ENCODE measurements around the gene CDC20. TPM values are rescaled to one million over a fixed set of nuclear protein-coding genes. Genes with fewer than 3 reads are reported as not detected.

CDC20 gene
- total and polyA plus RNA-seq, 2 of the 4 experiments (the other 2 are of a cell fraction) = 103 to 107 TPM

DNA sequence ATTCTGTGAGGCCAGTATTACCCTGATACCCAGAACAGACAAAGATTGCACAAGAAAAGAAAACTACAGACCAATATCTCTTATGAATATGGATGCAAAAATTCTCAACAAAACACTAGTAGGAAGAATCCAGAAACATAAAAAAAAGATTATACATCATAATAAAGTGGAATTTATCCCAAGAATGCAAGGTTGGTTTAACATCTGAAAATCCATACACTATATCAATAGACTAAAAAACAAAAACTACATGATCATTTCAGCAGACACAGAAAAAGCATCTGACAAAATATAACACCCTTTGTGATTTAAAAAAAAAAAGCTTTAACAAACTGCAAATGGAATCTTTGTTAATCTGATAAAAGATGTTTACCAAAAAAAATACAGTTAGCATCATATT lies 33.4 kb upstream of the CDC20 start:
- H4K20me1 ChIP-seq (ENCODE audit: insufficient read depth, low read length) = no peaks in the 10 kb centered on the region
- dilution Hi-C loops (cut with HindIII; ENCODE audit: low sequenced_read_pairs, unreplicated experiment) = no loop called here
- H3K23ac ChIP-seq (ENCODE audit: low read depth, low read length) = no peak overlapping the region
- no peak overlapping the region for H2BK120ac ChIP-seq (ENCODE audit: low read depth, low read length)
- H3K9me1 ChIP-seq (ENCODE audit: insufficient read depth, low read length) = peaks cover 5% of the 10 kb centered on the region; the same call in 1 of the 2 replicates
- BruUV-seq (replicated peaks) = no TSS peak
- H3K14ac ChIP-seq (replicated peaks; ENCODE audit: low read depth, low read length) = no peak overlapping the region
- H2AK5ac ChIP-seq (ENCODE audit: low read depth, low read length) = no peak overlapping the region
- H3K18ac ChIP-seq (ENCODE audit: low read depth, low read length) = no peak overlapping the region
- ATAC-seq (ENCODE audit: low read depth) (no peak), DNase-seq (no peak)
- CTCF ChIA-PET = no interaction called here
- no peaks in the 10 kb centered on the region for H3K79me1 ChIP-seq (ENCODE audit: low read depth in 1 of 2, low read length in 2 of 2)
- no peak overlapping the region for H4K5ac ChIP-seq (ENCODE audit: low read depth, low read length)
- no peak overlapping the region for H3K27ac ChIP-seq (ENCODE audit: insufficient read depth, low read length)
- intact Hi-C loops (cut with micrococcal nuclease) = no loop called here
- H3K9ac ChIP-seq (ENCODE audit: low read depth, low read length) = no peak overlapping the region
- H3K36me3 ChIP-seq (ENCODE audit: control insufficient read depth, insufficient read depth, low read length) = no peaks in the 10 kb centered on the region
- no peak overlapping the region for H2BK15ac ChIP-seq (ENCODE audit: low read depth, low read length)
- H3K4ac ChIP-seq (ENCODE audit: low read depth, low read length) = no peak overlapping the region
- no peak overlapping the region for H2AK9ac ChIP-seq (replicated peaks; ENCODE audit: low read depth, low read length, poor library complexity)
- H3K4me3 ChIP-seq (ENCODE audit: insufficient read depth, low read depth, low read length) = no peak overlapping the region
- peaks cover 6% of the 10 kb centered on the region for H3K4me1 ChIP-seq (ENCODE audit: control insufficient read depth, insufficient read depth, low read length)
- POLR2A ChIA-PET (ENCODE audit: unreplicated experiment) = no interaction called here
- H2BK5ac ChIP-seq (ENCODE audit: low read depth, low read length, poor library complexity, severe bottlenecking) = no peak overlapping the region
- TF ChIP-seq POLR2A (IDR thresholded peaks at IDR 0.05; ENCODE audit: low read depth, low read length) (no peak), RFX5 (IDR thresholded peaks at IDR 0.05; ENCODE audit: low read depth, low read length) (no peak)
- H2BK20ac ChIP-seq (ENCODE audit: low read depth, low read length) = no peak overlapping the region
- H3K56ac ChIP-seq (ENCODE audit: extremely low read depth, insufficient read depth, low read length) = no peak overlapping the region
- H4K8ac ChIP-seq (ENCODE audit: low read depth in 2 of 2, low read length in 2 of 2) = no peak overlapping the region
- H4K91ac ChIP-seq (ENCODE audit: insufficient read depth, low read depth, low read length) = no peak overlapping the region
- H3K4me2 ChIP-seq (ENCODE audit: low read depth, low read length) = no peak overlapping the region
- no peaks in the 10 kb centered on the region for H3K27me3 ChIP-seq (ENCODE audit: control insufficient read depth, insufficient read depth, low read length)
- peaks cover 2% of the 10 kb centered on the region for H3K9me3 ChIP-seq (ENCODE audit: control insufficient read depth, insufficient read depth, low read length)
- H2AFZ ChIP-seq (replicated peaks; ENCODE audit: low read length, poor library complexity) = no peak overlapping the region
- in situ Hi-C loops (cut with MboI; ENCODE audit: low sequenced_read_pairs) = no loop called here

Measured in IMR-90 (cell line).